SK-N-SH treated with all-trans-retinoic acid at 6 μM for 48 hours (cell line): ENCODE measurements around the gene THAP3.

ENCODE experiments used
- ISL1 ChIP-seq: fragments of 250-450 bp; sonication (Bioruptor Pico); IDR thresholded peaks from 2 replicates; pipeline ENCODE4 v2.1.2; 2022; ENCODE audit warnings: mild to moderate bottlenecking, moderate library complexity
- OSR1 ChIP-seq: fragments of 250-450 bp; sonication (Bioruptor Pico); IDR thresholded peaks from 2 replicates; pipeline ENCODE4 v1.8.0; 2022; ENCODE audit warnings: moderate library complexity, mild to moderate bottlenecking, inconsistent platforms
- PPARA ChIP-seq: fragments of 250-450 bp; sonication (Bioruptor Pico); IDR thresholded peaks from 2 replicates; pipeline ENCODE4 v1.5.0; 2020; ENCODE audit warnings: mild to moderate bottlenecking, borderline replicate concordance
- RARB ChIP-seq: fragments of 250-450 bp; sonication (Bioruptor Pico); IDR thresholded peaks from 2 replicates; pipeline ENCODE4 v1.8.0; 2021; ENCODE audit warnings: mild to moderate bottlenecking, moderate library complexity
- TCF4 ChIP-seq: fragments of 250-450 bp; sonication (Bioruptor Pico); IDR thresholded peaks from 2 replicates; pipeline ENCODE4 v1.8.0; 2021; ENCODE audit warnings: mild to moderate bottlenecking, moderate library complexity, borderline replicate concordance
- TOX ChIP-seq: fragments of 250-450 bp; sonication (Bioruptor Pico); IDR thresholded peaks from 2 replicates; pipeline ENCODE4 v1.8.0; 2021; ENCODE audit warnings: mild to moderate bottlenecking, moderate library complexity, borderline replicate concordance
- ZFP3 ChIP-seq: fragments of 250-450 bp; sonication (Bioruptor Pico); IDR thresholded peaks from 2 replicates; pipeline ENCODE4 v1.5.0; 2020; ENCODE audit warnings: mild to moderate bottlenecking, moderate library complexity
- ZFP30 ChIP-seq: fragments of 450-650 bp; formaldehyde crosslinking; IDR thresholded peaks from 2 replicates; pipeline ENCODE4 v1.5.0; 2022; ENCODE audit warnings: mild to moderate bottlenecking, moderate library complexity
- ZNF565 ChIP-seq: fragments of 450-650 bp; formaldehyde crosslinking; conservative IDR thresholded peaks from 2 replicates; pipeline ENCODE4 v1.5.0; 2020; ENCODE audit warnings: low read depth, mild to moderate bottlenecking, moderate library complexity
- ZNF8 ChIP-seq: fragments of 450-650 bp; formaldehyde crosslinking; IDR thresholded peaks from 2 replicates; pipeline ENCODE4 v1.5.0; 2020; ENCODE audit warnings: mild to moderate bottlenecking, moderate library complexity
- TF ChIP-seq, protein P1 (sequence below): fragments of 250-450 bp; sonication (Bioruptor Pico); IDR thresholded peaks from 2 replicates; pipeline ENCODE4 v1.8.0; 2020; ENCODE audit warnings: mild to moderate bottlenecking, moderate library complexity, borderline replicate concordance
- TF ChIP-seq, protein P2 (sequence below): fragments of 250-450 bp; sonication (Bioruptor Pico); IDR thresholded peaks from 2 replicates; pipeline ENCODE4 v1.8.0; 2021; ENCODE audit warnings: low read depth, mild to moderate bottlenecking, moderate library complexity, borderline replicate concordance
- TF ChIP-seq, protein P3 (sequence below): fragments of 250-450 bp; sonication (Bioruptor Pico); IDR thresholded peaks from 2 replicates; pipeline ENCODE4 v1.5.1; 2020; ENCODE audit warnings: low read depth, mild to moderate bottlenecking, moderate library complexity
- TF ChIP-seq, protein P4 (sequence below): fragments of 250-450 bp; sonication (Bioruptor Pico); IDR thresholded peaks from 2 replicates; pipeline ENCODE4 v1.5.1; 2021; ENCODE audit warnings: mild to moderate bottlenecking, moderate library complexity

DNA sequence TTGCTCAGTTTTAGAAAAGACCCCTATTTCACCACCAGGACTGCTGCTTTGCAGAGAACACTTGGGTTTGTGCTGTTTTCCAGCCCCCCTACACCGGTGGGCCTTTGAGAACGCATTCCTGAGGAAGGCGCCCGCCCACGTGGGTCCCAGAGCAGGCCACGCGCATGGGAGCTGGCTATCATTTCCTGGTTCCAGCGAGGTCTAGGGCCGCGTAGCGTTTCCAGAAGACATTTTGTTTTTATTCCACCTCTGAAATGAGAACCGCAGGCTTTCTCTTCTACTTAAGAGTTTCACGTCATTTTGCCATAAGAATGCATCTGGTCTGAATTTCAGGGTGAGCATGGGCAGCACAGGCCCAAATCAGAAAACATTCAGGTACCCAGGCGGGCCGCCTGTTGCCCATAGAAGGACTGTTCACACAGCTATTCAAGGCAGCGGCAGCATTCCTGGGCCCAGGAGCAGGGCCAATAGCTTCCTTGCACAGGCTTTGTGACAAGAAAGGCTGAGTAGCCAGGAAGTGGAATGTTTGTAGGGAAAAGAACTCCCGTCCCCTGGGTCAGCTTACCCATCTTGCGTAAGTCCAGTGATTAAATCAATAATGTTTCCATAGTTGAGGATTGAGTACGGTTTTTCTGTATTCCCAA lies 20.6 kb upstream of the THAP3 start:
- TF ChIP-seq, protein P1, sequence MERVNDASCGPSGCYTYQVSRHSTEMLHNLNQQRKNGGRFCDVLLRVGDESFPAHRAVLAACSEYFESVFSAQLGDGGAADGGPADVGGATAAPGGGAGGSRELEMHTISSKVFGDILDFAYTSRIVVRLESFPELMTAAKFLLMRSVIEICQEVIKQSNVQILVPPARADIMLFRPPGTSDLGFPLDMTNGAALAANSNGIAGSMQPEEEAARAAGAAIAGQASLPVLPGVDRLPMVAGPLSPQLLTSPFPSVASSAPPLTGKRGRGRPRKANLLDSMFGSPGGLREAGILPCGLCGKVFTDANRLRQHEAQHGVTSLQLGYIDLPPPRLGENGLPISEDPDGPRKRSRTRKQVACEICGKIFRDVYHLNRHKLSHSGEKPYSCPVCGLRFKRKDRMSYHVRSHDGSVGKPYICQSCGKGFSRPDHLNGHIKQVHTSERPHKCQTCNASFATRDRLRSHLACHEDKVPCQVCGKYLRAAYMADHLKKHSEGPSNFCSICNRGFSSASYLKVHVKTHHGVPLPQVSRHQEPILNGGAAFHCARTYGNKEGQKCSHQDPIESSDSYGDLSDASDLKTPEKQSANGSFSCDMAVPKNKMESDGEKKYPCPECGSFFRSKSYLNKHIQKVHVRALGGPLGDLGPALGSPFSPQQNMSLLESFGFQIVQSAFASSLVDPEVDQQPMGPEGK (CRISPR knock-in tag): no peak
- TF ChIP-seq ZNF8 (CRISPR knock-in tag) (no peak), TOX (CRISPR knock-in tag) (no peak), ZFP30 (CRISPR knock-in tag) (no peak), ISL1 (CRISPR knock-in tag) (no peak), TCF4 (CRISPR knock-in tag) (no peak), ZNF565 (CRISPR knock-in tag) (no peak), RARB (CRISPR knock-in tag) (no peak), OSR1 (no peak), PPARA (CRISPR knock-in tag) (no peak), ZFP3 (no peak)
- TF ChIP-seq, protein P2, sequence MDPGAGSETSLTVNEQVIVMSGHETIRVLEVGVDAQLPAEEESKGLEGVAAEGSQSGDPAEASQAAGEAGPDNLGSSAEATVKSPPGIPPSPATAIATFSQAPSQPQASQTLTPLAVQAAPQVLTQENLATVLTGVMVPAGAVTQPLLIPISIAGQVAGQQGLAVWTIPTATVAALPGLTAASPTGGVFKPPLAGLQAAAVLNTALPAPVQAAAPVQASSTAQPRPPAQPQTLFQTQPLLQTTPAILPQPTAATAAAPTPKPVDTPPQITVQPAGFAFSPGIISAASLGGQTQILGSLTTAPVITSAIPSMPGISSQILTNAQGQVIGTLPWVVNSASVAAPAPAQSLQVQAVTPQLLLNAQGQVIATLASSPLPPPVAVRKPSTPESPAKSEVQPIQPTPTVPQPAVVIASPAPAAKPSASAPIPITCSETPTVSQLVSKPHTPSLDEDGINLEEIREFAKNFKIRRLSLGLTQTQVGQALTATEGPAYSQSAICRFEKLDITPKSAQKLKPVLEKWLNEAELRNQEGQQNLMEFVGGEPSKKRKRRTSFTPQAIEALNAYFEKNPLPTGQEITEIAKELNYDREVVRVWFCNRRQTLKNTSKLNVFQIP: no peak
- TF ChIP-seq, protein P3, sequence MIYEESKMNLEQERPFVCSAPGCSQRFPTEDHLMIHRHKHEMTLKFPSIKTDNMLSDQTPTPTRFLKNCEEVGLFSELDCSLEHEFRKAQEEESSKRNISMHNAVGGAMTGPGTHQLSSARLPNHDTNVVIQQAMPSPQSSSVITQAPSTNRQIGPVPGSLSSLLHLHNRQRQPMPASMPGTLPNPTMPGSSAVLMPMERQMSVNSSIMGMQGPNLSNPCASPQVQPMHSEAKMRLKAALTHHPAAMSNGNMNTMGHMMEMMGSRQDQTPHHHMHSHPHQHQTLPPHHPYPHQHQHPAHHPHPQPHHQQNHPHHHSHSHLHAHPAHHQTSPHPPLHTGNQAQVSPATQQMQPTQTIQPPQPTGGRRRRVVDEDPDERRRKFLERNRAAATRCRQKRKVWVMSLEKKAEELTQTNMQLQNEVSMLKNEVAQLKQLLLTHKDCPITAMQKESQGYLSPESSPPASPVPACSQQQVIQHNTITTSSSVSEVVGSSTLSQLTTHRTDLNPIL (CRISPR knock-in tag): no peak
- TF ChIP-seq, protein P4, sequence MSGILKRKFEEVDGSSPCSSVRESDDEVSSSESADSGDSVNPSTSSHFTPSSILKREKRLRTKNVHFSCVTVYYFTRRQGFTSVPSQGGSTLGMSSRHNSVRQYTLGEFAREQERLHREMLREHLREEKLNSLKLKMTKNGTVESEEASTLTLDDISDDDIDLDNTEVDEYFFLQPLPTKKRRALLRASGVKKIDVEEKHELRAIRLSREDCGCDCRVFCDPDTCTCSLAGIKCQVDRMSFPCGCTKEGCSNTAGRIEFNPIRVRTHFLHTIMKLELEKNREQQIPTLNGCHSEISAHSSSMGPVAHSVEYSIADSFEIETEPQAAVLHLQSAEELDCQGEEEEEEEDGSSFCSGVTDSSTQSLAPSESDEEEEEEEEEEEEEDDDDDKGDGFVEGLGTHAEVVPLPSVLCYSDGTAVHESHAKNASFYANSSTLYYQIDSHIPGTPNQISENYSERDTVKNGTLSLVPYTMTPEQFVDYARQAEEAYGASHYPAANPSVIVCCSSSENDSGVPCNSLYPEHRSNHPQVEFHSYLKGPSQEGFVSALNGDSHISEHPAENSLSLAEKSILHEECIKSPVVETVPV: no peak
